GM12878 (cell line): ENCODE data around the gene SEC16B. TPM values are rescaled to one million over a fixed set of nuclear protein-coding genes. Genes with fewer than 3 reads are reported as not detected.

Experiments used
- ATAC-seq: fragments of 200-7000 bp; cut with Tn5 transposase; 3 replicates; pipeline ENCODE4 v1.9.1; 2020; ENCODE audit warnings: mild to moderate bottlenecking, moderate library complexity
- BruUV-seq: library from RNA; stranded (reverse); fragments of 400-500 nt; replicated peaks from 2 replicates; lab custom pipeline; 2021; lab: Mats Ljungman, UMichigan
- CTCF ChIA-PET: fragments of 300-600 bp; sonication (Branson Sonifier 250); formaldehyde crosslinking; extraction: SDS; loops from one replicate; lab custom pipeline; 2021; ENCODE audit warnings: inconsistent platforms; lab: Yijun Ruan, JAX
- POLR2A ChIA-PET: fragments of 350-600 bp; formaldehyde crosslinking; extraction: SDS; loops from one replicate; lab custom pipeline; 2021; ENCODE audit warnings: inconsistent platforms; lab: Charles Lee
- RAD21 ChIA-PET: fragments of 300-600 bp; sonication (Branson Sonifier 250); formaldehyde crosslinking; loops from one replicate; lab custom pipeline; 2023; ENCODE audit warnings: antibody characterized with exemption; ENCODE audit not compliant: unreplicated experiment; lab: Charles Lee
- SMC1A ChIA-PET: fragments of 300-600 bp; sonication (Branson Sonifier 250); formaldehyde crosslinking; loops from one replicate; lab custom pipeline; 2023; ENCODE audit not compliant: unreplicated experiment, uncharacterized antibody; lab: Charles Lee
- DNase-seq: peaks from one replicate; pipeline ENCODE4 v3.0.0-alpha.2; 2011; ENCODE audit warnings: low read depth, low spot score
- FAIRE-seq: peaks from 3 replicates; lab custom pipeline; 2011; peaks lifted over from hg19 to GRCh38; lab: Jason Lieb, UNC
- H2AFZ ChIP-seq: 2 replicates; pipeline ENCODE4 v1.6.0; 2011; ENCODE audit warnings: low read depth, low read length, control low read depth; ENCODE audit not compliant: control insufficient read depth
- H3K27ac ChIP-seq: 2 replicates; pipeline ENCODE4 v1.5.1; 2011; ENCODE audit warnings: control low read depth; ENCODE audit not compliant: control insufficient read depth, insufficient read depth
- H3K27me3 ChIP-seq, 2 experiments: replicated peaks in 1 of 2; 2 replicates each; pipeline versions ENCODE4 v1.6.0 to v1.6.1; 2011; ENCODE audit warnings: low read length in 1 of 2; ENCODE audit not compliant: control insufficient read depth in 2 of 2, insufficient read depth in 2 of 2
- H3K36me3 ChIP-seq, 2 experiments: 2 replicates each; pipeline ENCODE4 v1.5.1; 2011; ENCODE audit warnings: low read length in 1 of 2; ENCODE audit not compliant: control insufficient read depth in 2 of 2, insufficient read depth in 2 of 2
- H3K4me1 ChIP-seq: 2 replicates; pipeline ENCODE4 v1.6.1; 2011; ENCODE audit warnings: mild to moderate bottlenecking, low read length, moderate library complexity, mixed read lengths; ENCODE audit not compliant: control insufficient read depth, insufficient read depth
- H3K4me2 ChIP-seq: 2 replicates; pipeline ENCODE4 v1.6.0; 2011; ENCODE audit warnings: control low read depth; ENCODE audit not compliant: control insufficient read depth, insufficient read depth
- H3K4me3 ChIP-seq: fragments of 200-600 bp; sonication (generic); 2 replicates; pipeline ENCODE4 v1.5.1; 2016
- H3K79me2 ChIP-seq: 2 replicates; pipeline ENCODE4 v1.6.0; 2011; ENCODE audit warnings: low read length; ENCODE audit not compliant: control insufficient read depth, insufficient read depth
- H3K9ac ChIP-seq: 2 replicates; pipeline ENCODE4 v1.8.0; 2011; ENCODE audit warnings: low read length, control low read depth, mixed read lengths; ENCODE audit not compliant: control insufficient read depth, insufficient read depth
- H3K9me3 ChIP-seq: replicated peaks from 3 replicates; pipeline ENCODE4 v1.5.1; 2011; ENCODE audit warnings: mild to moderate bottlenecking, low read length; ENCODE audit not compliant: control insufficient read depth, insufficient read depth
- H4K20me1 ChIP-seq: 2 replicates; pipeline ENCODE4 v1.6.0; 2011; ENCODE audit not compliant: control insufficient read depth, insufficient read depth
- BRCA1 ChIP-seq: IDR thresholded peaks from 2 replicates; pipeline ENCODE4 v1.6.1; 2011; ENCODE audit warnings: low read depth, low read length, improper control_type of control experiment
- DPF2 ChIP-seq: fragments of 450-650 bp; IDR thresholded peaks from 2 replicates; pipeline ENCODE4 v1.6.1; 2017; ENCODE audit warnings: mild to moderate bottlenecking
- EED ChIP-seq: sonication (generic); IDR thresholded peaks from 2 replicates; pipeline ENCODE4 v1.6.1; 2016; ENCODE audit warnings: antibody characterized with exemption, low read depth
- ESRRA ChIP-seq: IDR thresholded peaks from 2 replicates; pipeline ENCODE4 v1.6.1; 2012; ENCODE audit warnings: mild to moderate bottlenecking, low read length, improper control_type of control experiment
- GATAD2B ChIP-seq: fragments of 450-650 bp; conservative IDR thresholded peaks from 2 replicates; pipeline ENCODE4 v1.6.1; 2017; ENCODE audit warnings: low read depth, mild to moderate bottlenecking, moderate library complexity
- HCFC1 ChIP-seq: fragments of 150-350 bp; IDR thresholded peaks from 2 replicates; pipeline ENCODE4 v1.6.1; 2014; ENCODE audit warnings: low read length
- JUNB ChIP-seq: IDR thresholded peaks from 2 replicates; pipeline ENCODE4 v1.6.1; 2016; ENCODE audit warnings: antibody characterized with exemption, mild to moderate bottlenecking
- JUND ChIP-seq: IDR thresholded peaks from 2 replicates; pipeline ENCODE4 v1.6.1; 2012; ENCODE audit warnings: low read depth, mild to moderate bottlenecking, low read length, improper control_type of control experiment, moderate library complexity
- MEF2A ChIP-seq: IDR thresholded peaks from 2 replicates; pipeline ENCODE4 v1.6.1; 2011; ENCODE audit warnings: low read depth, mild to moderate bottlenecking, low read length, moderate library complexity; ENCODE audit not compliant: insufficient read depth
- NBN ChIP-seq: fragments of 450-650 bp; IDR thresholded peaks from 2 replicates; pipeline ENCODE4 v1.6.1; 2016
- NFXL1 ChIP-seq: fragments of 450-650 bp; IDR thresholded peaks from 2 replicates; pipeline ENCODE4 v1.6.1; 2017; ENCODE audit warnings: antibody characterized with exemption, mild to moderate bottlenecking, borderline replicate concordance
- RFX5 ChIP-seq: IDR thresholded peaks from 2 replicates; pipeline ENCODE4 v1.6.1; 2011; ENCODE audit warnings: low read depth, low read length, improper control_type of control experiment
- SMAD1 ChIP-seq: fragments of 450-650 bp; IDR thresholded peaks from 2 replicates; pipeline ENCODE4 v1.6.1; 2018; ENCODE audit warnings: mild to moderate bottlenecking, low read depth; ENCODE audit not compliant: partially characterized antibody
- STAT1 ChIP-seq: fragments of 450-650 bp; conservative IDR thresholded peaks from 2 replicates; pipeline ENCODE4 v1.6.1; 2014; ENCODE audit warnings: antibody characterized with exemption, mild to moderate bottlenecking
- TCF12 ChIP-seq: IDR thresholded peaks from 2 replicates; pipeline ENCODE4 v1.6.1; 2011; ENCODE audit warnings: low read depth, mild to moderate bottlenecking, low read length
- ZNF207 ChIP-seq: fragments of 450-650 bp; IDR thresholded peaks from 2 replicates; pipeline ENCODE4 v1.6.1; 2014; ENCODE audit warnings: antibody characterized with exemption, mild to moderate bottlenecking, borderline replicate concordance
- ZNF274 ChIP-seq: IDR thresholded peaks from one replicate; pipeline ENCODE4 v1.8.0; 2011; ENCODE audit not compliant: insufficient read length, insufficient read depth
- WGBS: methylation state at CpG from one replicate; pipeline ENCODE4 v1.1.6; 2016; ENCODE audit warnings: low lambda C conversion rate; ENCODE audit not compliant: insufficient replicate concordance, insufficient coverage; ENCODE audit errors: missing lambda C conversion rate; 5-methylcytosine and 5-hydroxymethylcytosine counted together
- in situ Hi-C: fragments of 300-500 bp; cut with MboI; formaldehyde crosslinking; loops from 9 replicates; pipeline ENCODE4 v1.14.3; 2018; ENCODE audit warnings: mixed read lengths
- intact Hi-C: fragments of 100-400 bp; cut with micrococcal nuclease; formaldehyde crosslinking; loops from one replicate; pipeline ENCODE4 v1.14.2; 2022; ENCODE audit not compliant: unreplicated experiment
- polyA plus RNA-seq, 11 experiments: library from polyadenylated mRNA; depleted of rRNA in 4 of 11; unstranded in 6 of 11; stranded (reverse) in 5 of 11; fragments of >200 nt; fragmentation: Nextera tagmentation in 4 of 11; fragmentation: Illumina TruSeq in 1 of 11; extraction: Ambion mirVana in 4 of 11; extraction: Trizol in 1 of 11; gene quantifications; 1 replicate in 1 of 11; 2 replicates in 10 of 11; pipeline versions ENCODE4 v1.2.1 to v1.2.3, GENCODE V29; 2011 to 2016; ENCODE audit warnings: inconsistent platforms in 2 of 11, missing spikeins in 2 of 11, low read depth in 1 of 11
- total RNA-seq, 4 experiments: library from RNA; depleted of rRNA in 3 of 4; stranded (reverse); fragments of >200 nt in 3 of 4; fragmentation: Illumina TruSeq in 1 of 4; extraction: Trizol in 1 of 4; gene quantifications; 2 replicates each; pipeline versions ENCODE4 v1.2.1 to v1.2.3, GENCODE V29; 2013 to 2021

The SEC16B gene
- total and polyA plus RNA-seq, 10 of the 15 experiments (the other 5 are each of a cell fraction or from before 2014, with no cell fraction given) = 0.10 to 0.94 (median 0.17) TPM; not detected in 2

- 0% methylated on average over 1 of the region's 1 CpG for WGBS
- BruUV-seq = no TSS peak
- FAIRE-seq = no peak
- Histone ChIP-seq H3K4me1 (no peaks in the 10 kb centered on the region), H3K36me3 (no peaks in the 10 kb centered on the region), H3K4me3 (no peak overlapping the region), H3K9me3 (no peaks in the 10 kb centered on the region), H3K27ac (no peak overlapping the region), H3K27me3 (no peaks in the 10 kb centered on the region), H3K79me2 (no peaks in the 10 kb centered on the region), H3K4me2 (no peak overlapping the region), H2AFZ (no peak overlapping the region), H3K9ac (no peak overlapping the region), H4K20me1 (no peaks in the 10 kb centered on the region)
- in situ Hi-C loops = no loop called here
- ChIA-PET CTCF (no interaction called here), POLR2A (interaction anchor here (0.5 kb wide), 1 partner anchor 278 kb away, joined by 8 read pairs; no protein-coding TSS in a partner anchor), SMC1A (no interaction called here), RAD21 (no interaction called here)
- TF ChIP-seq GATAD2B = no peak
- no peak for TF ChIP-seq STAT1
- no peak for TF ChIP-seq EED
- TF ChIP-seq JUNB = no peak
- TF ChIP-seq RFX5 = no peak
- no peak for TF ChIP-seq NBN
- ATAC-seq = no peak
- intact Hi-C loops = no loop called here
- no peak for DNase-seq
These were observed 11.3 kb upstream of the SEC16B start for GRCh38 chr1:177981200-177981599.

DNA sequence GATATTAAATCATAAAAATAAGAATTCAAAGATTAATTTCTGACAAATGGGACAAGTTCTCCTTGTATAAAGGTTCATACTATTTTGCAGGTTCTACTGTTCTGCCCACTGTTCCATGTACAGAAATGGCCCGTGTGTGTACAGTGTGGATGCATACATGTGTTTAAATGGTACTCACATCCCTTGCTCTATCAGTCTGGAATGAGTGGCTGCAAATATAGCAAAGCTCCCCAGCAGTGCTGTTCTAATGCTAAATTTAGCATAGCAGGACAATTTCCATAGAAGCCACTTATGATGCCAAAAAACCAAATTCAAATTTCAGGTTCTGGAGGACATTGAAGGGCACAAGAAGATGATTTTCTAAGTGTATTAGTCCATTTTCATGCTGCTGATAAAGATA lies 9.4 kb upstream of the SEC16B start:
- DNase-seq (no peak), FAIRE-seq (no peak), ATAC-seq (no peak)
- in situ Hi-C loops (no loop called here), intact Hi-C loops (no loop called here)
- BruUV-seq = no TSS peak
- no peak overlapping the region for H3K27ac ChIP-seq
- ChIA-PET POLR2A (no interaction called here), CTCF (interaction anchor here (2.0 kb wide), 1 partner anchor 31 kb away, joined by 6 read pairs; no protein-coding TSS in a partner anchor), SMC1A (no interaction called here), RAD21 (no interaction called here)
- no peak overlapping the region for H3K4me2 ChIP-seq
- no peaks in the 10 kb centered on the region for H3K79me2 ChIP-seq
- no peaks in the 10 kb centered on the region; the same call in 2 of the 3 replicates for H3K9me3 ChIP-seq
- TF ChIP-seq ZNF207 (no peak), BRCA1 (no peak), JUND (no peak), SMAD1 (no peak), ZNF274 (no peak), ESRRA (no peak), NFXL1 (no peak), TCF12 (no peak), DPF2 (no peak), MEF2A (no peak), HCFC1 (no peak)
- no peaks in the 10 kb centered on the region for H3K4me1 ChIP-seq
- no peak overlapping the region for H2AFZ ChIP-seq
- no peaks in the 10 kb centered on the region for H3K36me3 ChIP-seq
- no peak overlapping the region for H3K4me3 ChIP-seq
- 4% methylated on average over 1 of the region's 1 CpG for WGBS
- no peaks in the 10 kb centered on the region for H4K20me1 ChIP-seq
- H3K9ac ChIP-seq = no peak overlapping the region
- H3K27me3 ChIP-seq = no peaks in the 10 kb centered on the region
